GM18507 (cell line): ENCODE results near the gene NGFR.

Experiments
- DNase-seq: peaks from one replicate; pipeline ENCODE4 v3.0.0; 2011; ENCODE audit warnings: low read depth; ENCODE audit not compliant: insufficient read length; ENCODE audit errors: extremely low spot score
- FAIRE-seq: peaks from 2 replicates; lab custom pipeline; 2011; peaks lifted over from hg19 to GRCh38; lab: Jason Lieb, UNC

Gene NGFR

GRCh38 chr17:49512296-49513043 is 17.4 kb downstream of the NGFR start:
- no peak for FAIRE-seq
- no peak for DNase-seq

- no peak for DNase-seq
- no peak for FAIRE-seq
Measured at GRCh38 chr17:49513044-49513395, 17.9 kb downstream of the NGFR start.

GRCh38 chr17:49513641-49514040 is 18.5 kb downstream of the NGFR start:
- DNase-seq (no peak), FAIRE-seq (no peak)

- DNase-seq = no peak
- FAIRE-seq = peak; percentile 57
Measured at GRCh38 chr17:49514071-49514721, 19.1 kb downstream of the NGFR start.

- FAIRE-seq = peak; percentile 97
- peak; percentile 86 for DNase-seq
Measured at GRCh38 chr17:49515196-49515770, 20.2 kb downstream of the NGFR start.

- no peak for FAIRE-seq
- no peak for DNase-seq
Measured at GRCh38 chr17:49516180-49516579, 21.1 kb downstream of the NGFR start.

- no peak for DNase-seq
- FAIRE-seq = no peak
Measured at GRCh38 chr17:49518346-49519078, 23.4 kb downstream of the NGFR start.

- FAIRE-seq = no peak
Measured at GRCh38 chr17:49519781-49520180, 24.7 kb downstream of the NGFR start.

GRCh38 chr17:49520386-49521087 is 25.4 kb downstream of the NGFR start:
- DNase-seq = no peak
- FAIRE-seq = no peak

More at GRCh38 chr17:49519781-49520180, 24.7 kb downstream of the NGFR start:
- DNase-seq = no peak

GRCh38 chr17:49521088-49521450 is 26.0 kb downstream of the NGFR start:
- FAIRE-seq = no peak
- no peak for DNase-seq

GRCh38 chr17:49521471-49522356 is 26.6 kb downstream of the NGFR start:
- FAIRE-seq (no peak), DNase-seq (no peak)

GRCh38 chr17:49522357-49522890 is 27.3 kb downstream of the NGFR start:
- FAIRE-seq = no peak
- DNase-seq = no peak

- DNase-seq (no peak), FAIRE-seq (no peak)
Measured at GRCh38 chr17:49523196-49523595, 28.1 kb downstream of the NGFR start.

- DNase-seq (no peak), FAIRE-seq (no peak)
Measured at GRCh38 chr17:49523706-49524472, 28.8 kb downstream of the NGFR start.

GRCh38 chr17:49524473-49525359 is 29.6 kb downstream of the NGFR start:
- FAIRE-seq = no peak

GRCh38 chr17:49525831-49526741 is 31.0 kb downstream of the NGFR start:
- DNase-seq = no peak
- no peak for FAIRE-seq

More at GRCh38 chr17:49524473-49525359, 29.6 kb downstream of the NGFR start:
- DNase-seq = no peak
